Stimulated activated CD8-positive, alpha-beta memory T cell treated with anti-CD3 and anti-CD28 coated beads, Interleukin-7, amount 100 ng/mL, for 1 hour (primary cell): ENCODE measurements around the gene GPC5.

Experiments used
- DNase-seq, 2 donors: peaks; one replicate each; pipeline ENCODE4 v3.0.0-alpha.2; 2020; ENCODE audit warnings: low read depth in 2 of 2

GPC5 gene

DNA sequence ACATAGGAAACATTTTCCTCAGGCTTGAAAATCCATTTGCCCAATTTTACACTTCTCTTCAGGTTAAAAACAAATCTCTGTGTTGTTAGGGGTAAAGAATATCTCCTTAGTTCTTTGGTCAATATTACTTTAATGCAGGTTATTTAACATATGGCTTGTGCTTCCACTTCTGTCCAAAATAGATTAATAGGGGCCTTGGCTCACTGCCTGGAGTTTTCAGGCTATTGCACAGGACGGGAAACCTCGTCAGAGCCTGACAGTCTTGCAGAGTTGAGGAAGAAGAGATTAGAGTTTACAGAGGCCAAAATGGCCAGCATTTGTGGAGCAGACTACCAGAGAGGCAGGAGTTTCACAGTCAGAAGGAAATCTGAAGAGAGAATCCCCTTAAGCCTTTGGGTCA is 964.3 kb downstream of the GPC5 start:
- no peak for DNase-seq

DNA sequence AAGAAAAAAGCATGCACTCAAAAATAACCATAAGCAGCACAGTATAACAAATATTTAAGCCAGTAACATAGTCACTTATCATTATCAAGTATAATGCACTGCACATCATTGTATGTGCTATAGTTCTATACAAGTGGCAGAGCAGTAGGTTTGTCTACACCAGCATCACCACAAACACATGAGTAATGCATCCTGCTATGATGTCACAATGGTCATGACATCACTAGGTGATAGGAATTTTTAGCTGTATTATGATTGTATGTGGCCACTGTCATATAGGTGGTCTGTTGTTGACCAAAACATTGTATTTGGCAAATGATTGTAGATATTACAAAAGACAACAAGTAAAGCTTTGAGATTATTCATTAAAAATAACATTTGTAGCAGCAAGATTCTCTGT is 967.5 kb downstream of the GPC5 start:
- no peak for DNase-seq

DNA sequence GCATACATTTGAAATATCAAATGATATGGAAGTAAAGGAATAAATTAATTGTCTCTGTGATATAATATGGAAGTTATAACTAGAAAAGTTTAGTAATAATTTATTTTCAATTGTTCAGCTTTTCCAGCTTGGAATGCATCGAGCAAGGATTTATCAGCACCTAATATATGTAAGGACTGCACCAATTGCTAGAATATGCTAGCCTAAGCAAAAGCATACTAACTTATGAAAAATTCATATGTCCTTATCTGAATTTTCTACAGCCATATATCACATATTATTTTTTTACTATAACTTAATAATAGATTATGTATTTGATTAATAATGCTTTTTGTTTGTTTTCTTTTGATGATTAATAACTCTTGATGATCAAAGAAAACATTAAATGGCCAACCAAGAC is 979.0 kb downstream of the GPC5 start:
- no peak for DNase-seq

GRCh38 chr13:92379371-92379770 is 981.0 kb downstream of the GPC5 start:
- DNase-seq, result no peak

GRCh38 chr13:92384410-92384809 is 986.0 kb downstream of the GPC5 start:
- DNase-seq, result no peak

GRCh38 chr13:92387245-92387644 is 988.8 kb downstream of the GPC5 start:
- DNase-seq, result no peak

DNA sequence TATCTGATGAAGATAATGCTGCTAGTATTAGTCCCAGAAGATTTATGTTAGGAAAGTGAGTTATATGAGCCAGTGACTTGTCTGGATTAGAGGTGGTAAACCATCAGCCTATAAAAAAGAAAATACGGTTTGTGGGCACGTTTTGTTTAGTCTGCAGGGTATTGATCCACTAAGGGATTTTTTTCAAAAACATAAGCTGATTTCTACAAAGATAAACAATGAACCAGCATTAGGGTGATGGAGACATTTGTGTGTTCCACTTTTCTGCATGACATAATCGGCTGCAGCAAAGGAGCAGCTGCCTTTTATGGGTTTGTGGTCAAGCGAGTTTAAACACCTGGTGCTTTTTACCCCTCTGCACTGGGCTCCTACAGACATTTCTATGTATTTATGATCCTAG is 991.8 kb downstream of the GPC5 start:
- DNase-seq, result no peak

GRCh38 chr13:92403606-92404005 is 1005.2 kb downstream of the GPC5 start:
- no peak for DNase-seq

DNA sequence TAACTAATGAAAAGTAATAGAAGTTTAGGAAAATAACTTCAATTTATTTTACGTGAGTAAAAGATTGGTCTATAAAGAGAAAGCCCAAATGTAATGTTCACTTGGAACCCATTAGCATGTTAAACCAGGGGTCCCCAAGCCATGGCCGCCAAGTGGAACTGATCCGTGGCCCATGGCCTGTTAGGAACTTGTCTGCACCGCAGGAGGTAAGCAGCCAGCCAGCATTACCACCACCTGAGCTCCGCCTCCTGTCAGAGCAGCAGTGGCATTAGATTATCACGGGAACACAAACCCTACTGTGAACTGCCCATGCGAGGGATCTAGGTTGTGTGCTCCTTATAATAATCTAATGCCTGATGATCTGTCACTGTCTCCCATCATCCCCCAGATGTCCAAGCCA is 1009.4 kb downstream of the GPC5 start:
- no peak for DNase-seq

GRCh38 chr13:92412481-92412880 is 1014.1 kb downstream of the GPC5 start:
- DNase-seq, result no peak

GRCh38 chr13:92412996-92413395 is 1014.6 kb downstream of the GPC5 start:
- no peak for DNase-seq

- no peak for DNase-seq
Measured at GRCh38 chr13:92413452-92413851, 1015.0 kb downstream of the GPC5 start.

DNA sequence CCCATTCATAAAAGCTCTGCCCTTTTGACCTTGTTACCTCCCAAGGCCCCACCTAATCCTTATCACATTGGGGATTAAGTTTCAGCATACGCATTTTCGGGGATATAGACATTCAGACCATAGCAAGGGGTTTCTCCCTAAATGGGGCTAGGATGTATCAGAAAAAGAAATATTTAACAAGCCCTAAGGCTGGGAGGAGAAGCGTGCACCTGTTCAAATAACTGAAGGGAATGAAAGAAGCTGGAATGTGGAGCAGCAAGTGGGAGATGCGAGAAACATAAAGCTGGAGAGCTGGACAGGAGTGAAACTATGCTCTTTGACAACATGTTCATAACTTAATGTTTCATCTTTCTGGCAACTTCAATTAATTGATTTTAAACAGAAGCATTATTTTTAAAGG is 1016.4 kb downstream of the GPC5 start:
- no peak for DNase-seq

- DNase-seq, result no peak
Measured at GRCh38 chr13:92415781-92416180, 1017.4 kb downstream of the GPC5 start.

- DNase-seq, result no peak
Measured at GRCh38 chr13:92418818-92419412, 1020.5 kb downstream of the GPC5 start.

DNA sequence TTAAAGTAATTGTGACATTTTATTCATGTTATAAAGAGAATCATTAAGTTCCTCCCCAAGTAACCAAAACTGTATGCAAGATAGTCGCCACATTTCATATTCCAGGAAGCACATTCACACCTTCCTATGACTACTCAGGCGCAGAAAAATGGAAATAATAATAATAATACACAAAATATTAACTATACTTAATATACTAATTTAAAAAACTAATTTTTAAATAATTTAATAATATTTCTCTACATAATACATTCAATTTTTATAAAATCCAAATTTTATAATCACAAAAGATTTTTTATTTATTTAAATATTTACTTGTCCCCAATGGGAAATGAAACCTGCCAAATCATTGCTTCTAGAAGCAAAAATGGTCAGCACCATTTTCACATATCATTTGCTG is 1030.8 kb downstream of the GPC5 start:
- DNase-seq, result no peak

- no peak for DNase-seq
Measured at GRCh38 chr13:92433386-92433785, 1035.0 kb downstream of the GPC5 start.

DNA sequence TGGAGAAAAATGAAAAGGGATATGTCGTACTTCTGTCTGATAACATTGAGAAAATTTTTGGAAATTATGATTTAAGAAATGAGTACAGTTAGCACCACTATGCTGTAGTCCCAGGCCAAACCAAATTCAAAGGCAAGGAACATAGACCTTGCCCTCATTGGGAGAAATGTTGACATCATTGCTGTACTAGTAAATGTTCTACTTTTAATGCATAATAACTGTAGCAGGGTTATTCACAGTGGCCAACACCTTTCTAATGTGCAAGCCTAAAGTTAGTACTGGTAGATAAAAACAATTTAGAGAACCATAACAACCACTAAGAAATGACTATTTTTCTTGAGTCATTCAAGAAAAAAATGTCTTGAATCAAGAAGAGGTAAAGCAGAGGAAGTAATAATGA is 1035.5 kb downstream of the GPC5 start:
- DNase-seq, result no peak

GRCh38 chr13:92436924-92437323 is 1038.5 kb downstream of the GPC5 start:
- DNase-seq, result no peak

GRCh38 chr13:92444244-92444643 is 1045.8 kb downstream of the GPC5 start:
- no peak for DNase-seq

DNA sequence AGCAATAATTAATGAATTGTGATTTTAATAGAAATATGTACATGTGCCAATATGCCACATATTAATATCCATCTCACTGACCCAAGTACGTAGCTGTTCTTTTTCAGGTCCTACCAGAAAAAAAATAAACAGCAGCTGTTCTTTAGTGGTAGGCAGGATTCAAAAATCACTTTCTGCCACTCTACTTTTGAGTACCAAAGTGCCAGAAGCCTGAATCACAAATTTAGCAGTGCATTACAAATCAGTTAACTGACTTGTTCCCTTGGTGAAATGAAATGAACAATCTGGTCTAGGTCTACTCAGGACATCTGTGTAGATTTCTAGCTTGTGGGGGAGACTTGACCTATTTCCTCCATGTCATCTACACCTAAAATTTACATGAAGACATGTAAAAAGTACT is 1052.6 kb downstream of the GPC5 start:
- no peak for DNase-seq

DNA sequence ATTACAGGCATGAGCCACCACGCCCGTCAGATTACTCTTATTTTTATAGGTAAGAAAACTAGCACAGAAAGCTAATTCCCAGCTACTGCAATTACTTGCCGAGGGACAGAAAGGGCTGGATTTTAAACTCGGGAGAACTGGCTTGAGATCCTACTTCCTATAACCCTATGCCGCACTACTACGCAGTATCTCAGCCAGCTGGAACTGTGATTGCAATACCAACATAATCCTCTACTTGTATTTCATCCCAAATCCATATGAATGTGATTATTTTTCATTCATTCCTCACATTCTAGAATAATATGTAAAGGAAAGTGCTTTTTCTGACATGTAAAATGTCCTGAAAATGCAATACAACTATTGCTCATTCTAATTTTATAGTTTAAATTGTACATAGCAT is 1054.4 kb downstream of the GPC5 start:
- no peak for DNase-seq

GRCh38 chr13:92459306-92459705 is 1060.9 kb downstream of the GPC5 start:
- DNase-seq, result no peak

- no peak for DNase-seq
Measured at GRCh38 chr13:92460479-92460878, 1062.1 kb downstream of the GPC5 start.

DNA sequence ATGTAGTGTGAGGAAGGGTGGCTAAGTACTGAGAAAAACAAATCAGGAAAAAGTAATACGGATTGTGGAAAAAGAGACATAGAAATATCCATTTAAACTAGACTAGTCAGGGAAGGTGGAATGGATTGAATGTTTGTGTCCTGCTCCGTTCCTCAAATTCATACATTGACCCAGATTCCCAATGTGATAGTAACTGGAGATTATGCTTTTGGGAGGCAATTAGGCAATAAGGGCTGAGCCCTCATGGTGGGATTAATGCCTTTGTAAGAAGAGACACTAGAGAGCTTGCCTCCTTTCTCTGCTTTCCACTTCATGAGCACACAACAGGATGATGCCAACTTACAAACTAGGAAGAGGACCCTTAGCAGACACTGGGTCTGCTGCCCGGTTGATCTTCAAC is 1063.0 kb downstream of the GPC5 start:
- DNase-seq, result no peak
